Measurements from ENCODE around the gene GPR15LG.

DNA sequence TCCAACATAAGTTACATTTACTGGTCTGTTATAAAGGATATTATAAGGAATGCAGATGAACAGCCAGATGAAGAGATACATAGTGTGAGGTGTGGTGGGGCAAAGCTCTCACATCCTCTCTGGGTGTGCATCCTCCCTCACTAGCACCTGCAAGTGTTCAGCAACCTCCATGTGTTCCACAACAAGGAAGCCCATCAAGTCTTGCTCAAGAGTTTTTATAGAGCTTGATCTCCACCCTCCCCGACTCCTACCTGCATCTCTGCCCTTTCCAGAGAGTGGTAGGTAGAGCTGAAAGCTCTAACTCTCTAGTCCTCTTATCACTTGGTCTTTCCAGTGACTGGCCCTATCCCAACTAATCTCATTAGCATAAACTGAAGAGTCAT lies 46.8 kb upstream of the GPR15LG start:
- TF ChIP-seq CTCF (IDR thresholded peaks at IDR 0.05; ENCODE audit: poor library complexity) (no peak), EZH2 (IDR thresholded peaks at IDR 0.05; ENCODE audit: borderline replicate concordance) (no peak)
